G401 (cell line): ENCODE data around the gene TMEM45A. TPM values are rescaled to one million over a fixed set of nuclear protein-coding genes. Genes with fewer than 3 reads are reported as not detected.
"Not testable (repeated sequence)": the region's sequence is repeated elsewhere in the genome, so short reads cannot be mapped to it uniquely, and the experiment has no call there.

ENCODE experiments used
- DNase-seq: peaks from one replicate; pipeline ENCODE4 v3.0.0-alpha.2; 2015; ENCODE audit warnings: low spot score
- in situ Hi-C: cut with HindIII; loops from 2 replicates; pipeline ENCODE4 v1.10.0; 2016; ENCODE audit warnings: low sequenced_read_pairs, mixed read lengths
- total RNA-seq: library from RNA; depleted of rRNA; stranded (reverse); fragments of >200 nt; shearing (Covaris generic); gene quantifications from 2 replicates; pipeline ENCODE4 v1.2.3, GENCODE V29; 2014

TMEM45A gene
- total RNA-seq, 1 experiment from 2014 or later = 2.2 TPM

- in situ Hi-C loops, DNase-seq: not testable (repeated sequence)
Measured at GRCh38 chr3:100477851-100478360, 14.5 kb upstream of the TMEM45A start.

GRCh38 chr3:100478521-100478920, 13.9 kb upstream of the TMEM45A start:
- DNase-seq, in situ Hi-C loops: not testable (repeated sequence)

- no peak for DNase-seq
Measured at GRCh38 chr3:100480081-100480480, 12.3 kb upstream of the TMEM45A start.

GRCh38 chr3:100482176-100482575, 10.2 kb upstream of the TMEM45A start:
- in situ Hi-C loops = no loop called here
- DNase-seq = no peak

More at GRCh38 chr3:100480081-100480480, 12.3 kb upstream of the TMEM45A start:
- in situ Hi-C loops = no loop called here

- in situ Hi-C loops = no loop called here
- no peak for DNase-seq
Measured at GRCh38 chr3:100483529-100483928, 8.9 kb upstream of the TMEM45A start.

- no peak for DNase-seq
- in situ Hi-C loops = no loop called here
Measured at GRCh38 chr3:100486808-100487207, 5.6 kb upstream of the TMEM45A start.

GRCh38 chr3:100489118-100489517, 3.3 kb upstream of the TMEM45A start:
- no peak for DNase-seq
- in situ Hi-C loops = no loop called here

GRCh38 chr3:100496711-100497261, 4.4 kb downstream of the TMEM45A start:
- DNase-seq = no peak
- in situ Hi-C loops = no loop called here

- in situ Hi-C loops = no loop called here
- no peak for DNase-seq
Measured at GRCh38 chr3:100499651-100500050, 7.2 kb downstream of the TMEM45A start.

- in situ Hi-C loops = no loop called here
- no peak for DNase-seq
Measured at GRCh38 chr3:100500320-100500880, 8.0 kb downstream of the TMEM45A start.

- DNase-seq = no peak
Measured at GRCh38 chr3:100503448-100503847, 11.0 kb downstream of the TMEM45A start.

GRCh38 chr3:100506355-100506754, 13.9 kb downstream of the TMEM45A start:
- in situ Hi-C loops = no loop called here
- DNase-seq = no peak

More at GRCh38 chr3:100503448-100503847, 11.0 kb downstream of the TMEM45A start:
- in situ Hi-C loops = no loop called here

GRCh38 chr3:100509818-100510217, 17.4 kb downstream of the TMEM45A start:
- DNase-seq, in situ Hi-C loops: not testable (repeated sequence)

GRCh38 chr3:100516232-100516631, 23.8 kb downstream of the TMEM45A start:
- in situ Hi-C loops = no loop called here

GRCh38 chr3:100516838-100517237, 24.4 kb downstream of the TMEM45A start:
- in situ Hi-C loops = no loop called here
- no peak for DNase-seq

More at GRCh38 chr3:100516232-100516631, 23.8 kb downstream of the TMEM45A start:
- DNase-seq = no peak

GRCh38 chr3:100517276-100517675, 24.9 kb downstream of the TMEM45A start:
- in situ Hi-C loops = no loop called here
- no peak for DNase-seq

GRCh38 chr3:100518244-100518643, 25.8 kb downstream of the TMEM45A start:
- in situ Hi-C loops = no loop called here

GRCh38 chr3:100518983-100519382, 26.6 kb downstream of the TMEM45A start:
- in situ Hi-C loops = no loop called here
- DNase-seq = no peak

More at GRCh38 chr3:100518244-100518643, 25.8 kb downstream of the TMEM45A start:
- DNase-seq = no peak

GRCh38 chr3:100521439-100521845, 29.0 kb downstream of the TMEM45A start:
- in situ Hi-C loops = no loop called here
- DNase-seq = no peak

- no peak for DNase-seq
- in situ Hi-C loops = no loop called here
Measured at GRCh38 chr3:100522125-100522524, 29.7 kb downstream of the TMEM45A start.
